ENCODE measurements around the gene OR5AP2.
"Not testable (repeated sequence)": the region's sequence is repeated elsewhere in the genome, so short reads cannot be mapped to it uniquely, and the experiment has no call there.

Gene OR5AP2

GRCh38 chr11:56642339-56642738 is at the start of gene OR5AP2:
Gene OR5AP2 (minus strand): TSS chr11:56642439. CDS start chr11:56642439, 0 bp downstream.
- H3K4me3 Mint-ChIP-seq = no peak within 1 kb of the TSS
- no peaks in the 10 kb centered on the region for H3K27me3 Mint-ChIP-seq
- H3K36me3 Mint-ChIP-seq = no peaks in the 10 kb centered on the region

DNA sequence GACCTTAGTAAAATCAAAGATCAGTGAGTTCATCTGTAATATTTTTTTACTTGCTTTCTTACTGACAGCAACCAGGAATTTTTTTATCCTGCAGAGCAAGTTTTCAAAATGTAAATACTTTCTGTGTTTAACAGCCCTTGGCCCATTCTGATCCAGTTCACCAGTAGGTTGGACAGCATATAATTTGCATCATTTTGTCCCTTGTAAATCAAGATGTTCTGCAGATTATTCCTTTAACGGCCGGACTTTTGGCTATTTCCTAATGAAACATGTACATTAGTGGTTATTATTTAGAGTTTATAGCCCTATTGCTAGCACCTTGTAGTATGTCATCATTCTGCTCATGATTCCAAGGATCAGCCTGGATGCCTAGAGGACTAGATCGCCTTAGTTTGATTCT is 48.9 kb upstream of the OR5AP2 start:
- ATAC-seq (ENCODE audit: low read depth); H3K9me3 Mint-ChIP-seq; DNase-seq (ENCODE audit: low spot score in 2 of 2); H3K27me3 Mint-ChIP-seq; H3K4me1 Mint-ChIP-seq; H3K4me3 Mint-ChIP-seq; H3K27ac Mint-ChIP-seq; H3K36me3 Mint-ChIP-seq: not testable (repeated sequence)

More at GRCh38 chr11:56642339-56642738, at the start of gene OR5AP2:
- ATAC-seq (ENCODE audit: low read depth) (no peak), DNase-seq (ENCODE audit: low spot score in 2 of 2) (no peak)
- peaks cover 8% of the 10 kb centered on the region for H3K9me3 Mint-ChIP-seq
- no peaks in the 10 kb centered on the region for H3K4me1 Mint-ChIP-seq
- no peak within 1 kb of the TSS for H3K27ac Mint-ChIP-seq

DNA sequence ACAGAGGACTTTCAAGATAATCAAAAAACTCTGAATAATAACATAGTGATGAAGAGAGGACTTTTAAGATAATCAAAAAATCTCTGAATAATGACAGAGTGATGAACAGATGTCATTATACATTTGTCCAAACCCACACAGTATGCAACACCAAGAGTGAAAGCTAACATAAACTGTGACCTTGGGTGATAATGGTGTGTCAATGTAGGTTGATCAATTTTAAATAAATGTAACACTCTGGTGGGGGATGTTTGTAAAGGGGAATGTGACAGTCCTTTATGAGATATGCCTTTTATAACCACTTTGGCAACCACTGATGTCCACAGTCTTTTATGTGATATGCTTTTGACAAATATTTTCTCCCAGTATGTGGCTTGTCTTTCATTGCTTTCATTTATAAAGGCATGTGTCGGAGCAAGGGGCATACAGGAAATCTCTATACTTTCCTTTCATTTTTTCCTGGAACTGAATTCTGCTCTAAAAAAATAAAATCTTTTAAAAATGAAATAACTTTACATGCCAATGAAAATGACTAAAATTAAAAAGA is 46.4 kb upstream of the OR5AP2 start:
- H3K4me3 Mint-ChIP-seq = no peak overlapping the region
- H3K4me1 Mint-ChIP-seq = no peaks in the 10 kb centered on the region

GRCh38 chr11:56670984-56671383 is 28.7 kb upstream of the OR5AP2 start:
- peaks cover 2% of the 10 kb centered on the region for H3K9me3 Mint-ChIP-seq

More for the DNA sequence above, 46.4 kb upstream of the OR5AP2 start:
- no peaks in the 10 kb centered on the region for H3K36me3 Mint-ChIP-seq
- no peaks in the 10 kb centered on the region for H3K27me3 Mint-ChIP-seq
- H3K27ac Mint-ChIP-seq = no peak overlapping the region
- ATAC-seq (ENCODE audit: low read depth) (no peak), DNase-seq (ENCODE audit: low spot score in 2 of 2) (no peak)
- H3K9me3 Mint-ChIP-seq = peaks cover 7% of the 10 kb centered on the region

GRCh38 chr11:56663386-56663785 is 21.1 kb upstream of the OR5AP2 start, which contains the start of gene OR5AR1:
Gene OR5AR1 (plus strand): TSS chr11:56663686. CDS start chr11:56663686, 0 bp downstream.
- Mint-ChIP-seq H3K9me3 (peaks cover 7% of the 10 kb centered on the region), H3K4me3 (no peak within 1 kb of the TSS), H3K36me3 (no peaks in the 10 kb centered on the region), H3K27ac (no peak within 1 kb of the TSS), H3K4me1 (no peaks in the 10 kb centered on the region), H3K27me3 (no peaks in the 10 kb centered on the region)
- DNase-seq (ENCODE audit: low spot score in 2 of 2) (no peak), ATAC-seq (ENCODE audit: low read depth) (no peak)

More at GRCh38 chr11:56670984-56671383, 28.7 kb upstream of the OR5AP2 start:
- Mint-ChIP-seq H3K27ac (no peak overlapping the region), H3K36me3 (no peaks in the 10 kb centered on the region), H3K4me1 (no peaks in the 10 kb centered on the region), H3K27me3 (no peaks in the 10 kb centered on the region), H3K4me3 (no peak overlapping the region)
- ATAC-seq (ENCODE audit: low read depth) (no peak), DNase-seq (ENCODE audit: low spot score in 2 of 2) (no peak)

DNA sequence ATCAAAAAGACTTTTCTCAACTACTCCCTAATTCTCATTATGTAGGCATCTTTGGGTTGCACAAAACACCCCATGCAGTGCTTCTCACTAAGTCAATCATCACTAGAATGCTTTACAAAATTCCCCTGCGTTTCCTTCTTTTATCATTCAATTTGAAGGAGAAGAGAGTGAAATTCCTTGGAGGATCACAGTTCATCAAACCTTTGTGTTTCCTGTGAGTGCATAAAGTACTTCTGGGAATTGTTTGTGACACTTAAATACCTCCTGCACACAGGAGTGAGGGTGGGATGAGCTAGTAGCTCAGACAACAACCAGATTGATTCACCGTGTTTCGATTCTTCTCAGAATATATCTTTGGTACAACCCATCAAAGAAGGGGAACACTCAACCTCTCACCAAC is 17.5 kb upstream of the OR5AP2 start:
- ATAC-seq (ENCODE audit: low read depth) = no peak
- no peak for DNase-seq (ENCODE audit: low spot score in 2 of 2)
- H3K4me1 Mint-ChIP-seq = no peaks in the 10 kb centered on the region
- H3K4me3 Mint-ChIP-seq = no peak overlapping the region
- no peaks in the 10 kb centered on the region for H3K36me3 Mint-ChIP-seq
- H3K27me3 Mint-ChIP-seq = no peaks in the 10 kb centered on the region
- H3K27ac Mint-ChIP-seq = no peak overlapping the region
- peaks cover 5% of the 10 kb centered on the region for H3K9me3 Mint-ChIP-seq

- ATAC-seq (ENCODE audit: low read depth) (no peak), DNase-seq (ENCODE audit: low spot score in 2 of 2) (no peak)
- Mint-ChIP-seq H3K36me3 (no peaks in the 10 kb centered on the region), H3K4me1 (no peaks in the 10 kb centered on the region), H3K4me3 (no peak overlapping the region), H3K27ac (no peak overlapping the region), H3K27me3 (no peaks in the 10 kb centered on the region), H3K9me3 (peaks cover 6% of the 10 kb centered on the region)
These were observed 4.7 kb downstream of the OR5AP2 start for GRCh38 chr11:56637500-56637899.

GRCh38 chr11:56636861-56637260 is 5.4 kb downstream of the OR5AP2 start:
- H3K9me3 Mint-ChIP-seq = peaks cover 5% of the 10 kb centered on the region
- H3K4me3 Mint-ChIP-seq = no peak overlapping the region
- no peak overlapping the region for H3K27ac Mint-ChIP-seq
- H3K36me3 Mint-ChIP-seq = no peaks in the 10 kb centered on the region
- H3K4me1 Mint-ChIP-seq = no peaks in the 10 kb centered on the region
- no peak for DNase-seq (ENCODE audit: low spot score in 2 of 2)
- no peaks in the 10 kb centered on the region for H3K27me3 Mint-ChIP-seq
- ATAC-seq (ENCODE audit: low read depth) = no peak

GRCh38 chr11:56632329-56632728 is 9.9 kb downstream of the OR5AP2 start:
- Mint-ChIP-seq H3K36me3 (no peaks in the 10 kb centered on the region), H3K9me3 (peaks cover 4% of the 10 kb centered on the region), H3K4me1 (no peaks in the 10 kb centered on the region), H3K27ac (no peak overlapping the region), H3K4me3 (no peak overlapping the region), H3K27me3 (no peaks in the 10 kb centered on the region)
- no peak for DNase-seq (ENCODE audit: low spot score in 2 of 2)
- ATAC-seq (ENCODE audit: low read depth) = no peak

DNA sequence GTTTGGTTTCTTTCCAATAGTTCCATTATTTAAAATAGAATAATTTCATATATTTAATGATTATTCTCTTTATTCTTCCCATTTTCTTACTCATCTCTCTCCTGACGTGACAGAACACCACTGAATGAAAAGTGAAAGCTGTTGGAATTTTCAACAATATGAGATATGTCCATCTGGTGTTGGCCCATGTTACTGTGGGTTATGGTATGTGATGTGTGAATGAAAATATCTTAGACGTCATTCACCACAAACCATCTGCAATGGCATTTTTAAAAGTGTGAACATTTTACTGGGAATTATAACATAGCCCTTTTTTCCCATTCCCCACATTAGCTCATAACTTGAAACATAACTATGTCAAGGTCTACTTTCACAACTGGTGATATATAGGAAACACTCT is 16.3 kb downstream of the OR5AP2 start:
- no peak overlapping the region for H3K4me3 Mint-ChIP-seq
- no peaks in the 10 kb centered on the region for H3K27me3 Mint-ChIP-seq
- no peaks in the 10 kb centered on the region for H3K36me3 Mint-ChIP-seq
- no peak for DNase-seq (ENCODE audit: low spot score in 2 of 2)
- H3K4me1 Mint-ChIP-seq = no peaks in the 10 kb centered on the region
- peaks cover 8% of the 10 kb centered on the region for H3K9me3 Mint-ChIP-seq
- no peak for ATAC-seq (ENCODE audit: low read depth)
- no peak overlapping the region for H3K27ac Mint-ChIP-seq

- ATAC-seq (ENCODE audit: low read depth) (no peak), DNase-seq (ENCODE audit: low spot score in 2 of 2) (no peak)
- no peak overlapping the region for H3K27ac Mint-ChIP-seq
- peaks cover 12% of the 10 kb centered on the region for H3K9me3 Mint-ChIP-seq
- no peaks in the 10 kb centered on the region for H3K4me1 Mint-ChIP-seq
- H3K4me3 Mint-ChIP-seq = no peak overlapping the region
- H3K36me3 Mint-ChIP-seq = no peaks in the 10 kb centered on the region
- H3K27me3 Mint-ChIP-seq = no peaks in the 10 kb centered on the region
These were observed 17.6 kb downstream of the OR5AP2 start for GRCh38 chr11:56624661-56625110.

GRCh38 chr11:56611174-56611573 is 31.1 kb downstream of the OR5AP2 start:
- Mint-ChIP-seq H3K36me3 (no peaks in the 10 kb centered on the region), H3K27ac (no peak overlapping the region), H3K27me3 (no peaks in the 10 kb centered on the region), H3K4me3 (no peak overlapping the region), H3K9me3 (peaks cover 2% of the 10 kb centered on the region), H3K4me1 (peaks cover 2% of the 10 kb centered on the region)
- no peak for DNase-seq (ENCODE audit: low spot score in 2 of 2)
- no peak for ATAC-seq (ENCODE audit: low read depth)

- not testable (repeated sequence) for H3K4me3 Mint-ChIP-seq; H3K36me3 Mint-ChIP-seq; H3K9me3 Mint-ChIP-seq; ATAC-seq (ENCODE audit: low read depth); H3K27me3 Mint-ChIP-seq; H3K27ac Mint-ChIP-seq; H3K4me1 Mint-ChIP-seq; DNase-seq (ENCODE audit: low spot score in 2 of 2)
These were observed 50.0 kb downstream of the OR5AP2 start for GRCh38 chr11:56592088-56592717.
